Stimulated activated CD8-positive, alpha-beta memory T cell treated with anti-CD3 and anti-CD28 coated beads, Interleukin-2, amount 100 ng/mL, for 48 hours (primary cell): ENCODE results near the gene ACTA2.

Source experiments
- DNase-seq, 2 donors: peaks; one replicate each; pipeline ENCODE4 v3.0.0-alpha.2; 2020; ENCODE audit warnings: low read depth in 2 of 2

The ACTA2 gene

DNA sequence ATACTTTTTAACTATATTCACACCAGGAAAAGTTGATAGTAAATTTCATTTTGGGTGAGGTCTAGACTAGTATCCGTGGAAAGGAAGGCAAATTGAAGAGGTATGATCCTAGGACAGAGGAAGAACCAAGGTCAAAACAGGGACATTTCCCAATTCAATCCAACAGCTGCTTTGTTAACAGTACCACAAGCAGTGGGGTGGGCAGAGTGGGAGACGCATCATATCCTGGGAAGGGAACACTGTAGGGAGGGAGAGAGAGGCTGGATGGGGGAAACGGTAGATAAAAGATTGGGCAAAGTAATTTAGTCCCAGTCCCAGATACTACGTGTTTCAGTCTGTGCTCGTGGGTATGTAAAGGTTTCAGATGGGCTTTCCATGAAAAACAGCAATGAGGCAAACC, 28.9 kb upstream of the ACTA2 start:
- DNase-seq: no peak

DNA sequence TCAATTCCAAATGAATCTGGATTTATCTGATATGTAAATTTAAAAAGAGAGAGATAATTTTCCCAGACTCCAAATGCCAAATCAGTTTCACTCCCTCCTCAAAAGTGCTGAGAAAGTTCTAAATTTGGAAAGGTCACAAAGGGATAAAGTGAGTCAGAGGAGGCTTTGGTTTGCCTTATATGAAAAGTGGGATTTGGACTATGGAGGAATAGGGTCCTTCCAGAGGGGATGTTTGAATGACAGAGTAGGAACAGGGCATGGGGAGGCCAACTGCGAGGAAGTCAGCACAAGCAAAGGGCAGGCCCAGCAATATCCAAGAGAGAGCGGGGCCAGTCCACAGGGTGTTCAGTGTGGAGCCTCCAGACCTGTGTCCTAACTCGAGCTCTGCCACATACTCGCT, 28.2 kb upstream of the ACTA2 start:
- DNase-seq: no peak

DNA sequence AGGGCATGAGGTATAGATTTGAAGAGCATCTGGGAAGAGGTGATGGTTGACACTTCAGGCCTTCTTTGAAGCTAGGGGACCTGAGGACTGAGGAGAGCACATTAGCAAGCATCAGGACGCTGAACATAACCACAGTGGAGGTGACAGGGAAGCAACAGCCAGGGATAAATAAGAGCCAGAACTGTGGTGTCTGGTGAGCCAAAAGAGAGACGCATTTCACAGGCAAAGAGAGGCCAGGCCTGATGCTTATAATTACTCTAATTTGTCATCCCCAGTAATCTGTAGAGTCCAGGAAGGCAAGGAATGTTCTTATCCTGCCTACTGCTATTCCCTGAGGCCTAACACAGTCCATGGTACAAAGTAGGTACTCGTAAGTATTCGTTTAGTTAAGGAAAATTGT, 27.7 kb upstream of the ACTA2 start:
- no peak for DNase-seq

DNA sequence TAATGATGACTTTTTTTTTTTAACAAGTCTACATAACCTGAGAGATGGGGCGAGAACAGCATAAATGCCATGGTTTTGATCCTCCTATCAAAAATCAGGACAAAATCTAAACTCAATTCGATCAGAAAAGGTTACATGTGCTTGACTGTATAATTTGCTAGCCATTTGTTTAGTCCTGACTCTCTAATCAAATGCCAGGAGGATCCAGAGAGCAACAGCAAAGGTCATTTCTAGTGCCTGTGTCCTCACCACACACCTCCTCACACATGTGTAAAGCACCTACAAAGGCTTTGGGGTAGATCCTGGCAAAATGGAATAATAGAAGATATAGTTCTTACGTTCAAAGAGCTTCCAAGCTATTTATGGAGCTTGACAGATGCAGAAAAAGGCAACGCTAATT, 27.0 kb upstream of the ACTA2 start:
- DNase-seq: no peak

DNA sequence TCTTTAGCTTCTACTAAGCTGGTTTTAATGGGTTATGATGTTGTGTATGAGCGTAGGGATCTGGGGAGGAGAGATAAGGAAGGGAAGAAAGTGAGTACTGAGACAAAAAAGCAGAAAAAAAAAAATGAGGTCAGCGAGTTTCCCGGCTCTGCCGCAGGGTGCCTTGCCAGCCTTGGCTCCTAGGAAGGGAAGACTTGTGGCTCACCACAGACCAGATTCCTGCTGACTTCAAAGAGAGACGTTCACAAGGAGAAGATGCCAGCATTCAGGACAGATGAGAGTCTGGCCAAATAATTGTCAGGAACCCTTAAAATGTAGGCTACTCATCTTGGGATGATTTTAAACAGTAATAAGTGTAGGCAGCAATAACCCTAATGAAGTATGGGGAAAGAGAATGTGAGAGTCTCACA, 26.6 kb upstream of the ACTA2 start:
- no peak for DNase-seq

DNA sequence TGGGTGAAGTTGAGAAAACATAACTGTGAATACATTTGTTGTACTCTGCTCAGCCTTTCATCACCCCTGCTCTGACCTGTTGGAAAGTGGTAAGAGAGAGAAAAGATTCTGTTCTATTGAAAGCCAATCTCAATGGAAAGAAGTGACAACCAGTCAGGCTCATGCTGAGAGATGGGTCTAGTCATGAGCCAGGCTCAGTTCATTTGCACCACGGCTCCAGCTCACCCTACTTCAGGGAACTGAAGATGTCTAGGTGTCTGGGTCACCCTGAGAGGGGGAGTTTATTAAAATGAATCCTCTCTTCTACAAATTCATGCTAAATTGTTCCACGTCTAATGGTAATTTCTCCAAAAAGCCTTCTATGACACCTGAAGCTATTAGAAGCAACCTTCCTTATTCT, 25.9 kb upstream of the ACTA2 start:
- DNase-seq: no peak

DNA sequence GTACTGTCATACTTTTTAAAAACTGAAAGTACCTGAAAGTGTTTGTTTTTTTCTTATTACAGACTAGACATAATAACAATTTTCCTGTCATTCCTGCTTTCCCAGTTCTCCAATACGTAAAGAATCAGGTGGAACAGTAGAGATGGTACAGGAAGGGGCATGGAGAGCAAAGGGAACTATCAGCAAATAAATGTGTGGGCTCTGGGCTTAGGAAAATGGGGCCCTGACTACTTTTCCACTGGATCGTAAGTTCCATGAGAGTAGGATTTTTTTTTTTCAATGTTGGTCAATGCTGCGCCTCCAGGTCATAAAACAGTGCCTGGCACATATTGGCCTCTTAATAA, 22.8 kb upstream of the ACTA2 start:
- no peak for DNase-seq

DNA sequence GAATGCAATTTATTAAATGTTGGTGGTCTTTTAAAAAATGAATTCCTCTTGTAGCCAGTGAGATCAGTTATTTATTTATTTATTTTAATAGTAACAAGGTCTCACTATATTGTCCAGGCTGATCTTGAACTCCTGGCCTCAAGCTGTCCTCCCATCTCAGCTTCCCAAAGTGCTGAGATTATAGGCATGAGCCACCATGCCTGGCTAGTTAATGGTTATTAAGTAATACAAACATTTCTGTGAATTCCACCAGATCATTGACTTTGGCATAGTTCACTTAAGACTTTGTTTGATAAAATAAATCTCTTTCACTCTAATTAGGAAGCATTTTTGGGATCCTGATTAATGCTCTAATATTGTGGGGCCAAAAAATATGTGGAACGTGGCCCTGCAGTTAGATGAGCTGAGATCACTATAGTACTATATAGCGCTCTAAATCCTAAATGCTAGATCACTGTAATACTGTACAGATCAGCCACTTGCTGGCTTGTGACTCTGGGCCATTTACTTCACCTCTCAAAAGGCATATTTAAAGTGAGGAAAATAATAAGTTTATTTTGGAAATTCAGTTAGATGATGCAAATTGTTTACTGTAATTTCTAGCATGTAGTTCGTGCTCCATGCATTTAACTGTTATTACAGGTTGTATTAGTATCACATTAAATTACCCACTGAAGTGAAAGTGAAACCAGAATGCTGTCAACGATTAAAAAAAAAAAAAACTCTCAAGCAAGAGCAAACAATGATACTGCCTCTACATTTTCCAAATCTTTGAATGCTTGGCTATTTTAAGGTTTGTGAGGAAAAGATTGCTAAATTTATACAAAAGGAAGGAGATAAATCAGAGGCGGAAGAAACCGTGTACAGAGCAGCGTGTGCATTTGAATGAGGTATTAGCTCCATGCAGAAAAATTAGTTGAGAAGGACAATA, 22.1 kb upstream of the ACTA2 start:
- DNase-seq: no peak

DNA sequence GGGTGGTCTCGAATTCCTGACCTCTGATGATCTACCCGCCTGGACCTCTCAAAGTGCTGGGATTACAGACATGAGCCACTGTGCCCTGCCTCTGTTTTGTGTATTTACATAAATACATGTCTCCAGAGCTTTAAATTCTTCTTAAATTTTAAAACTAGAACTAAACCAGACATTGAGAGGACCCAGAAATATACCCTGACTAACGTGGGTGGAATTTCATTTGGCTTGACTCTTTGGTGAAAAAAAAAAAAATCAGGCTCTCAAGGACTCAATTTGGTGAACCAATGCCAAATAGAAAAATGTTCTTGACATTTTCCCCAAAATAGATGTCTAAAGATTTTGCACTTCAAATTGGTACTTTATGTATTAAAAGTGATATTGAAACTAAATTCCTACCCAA, 21.4 kb upstream of the ACTA2 start:
- no peak for DNase-seq

DNA sequence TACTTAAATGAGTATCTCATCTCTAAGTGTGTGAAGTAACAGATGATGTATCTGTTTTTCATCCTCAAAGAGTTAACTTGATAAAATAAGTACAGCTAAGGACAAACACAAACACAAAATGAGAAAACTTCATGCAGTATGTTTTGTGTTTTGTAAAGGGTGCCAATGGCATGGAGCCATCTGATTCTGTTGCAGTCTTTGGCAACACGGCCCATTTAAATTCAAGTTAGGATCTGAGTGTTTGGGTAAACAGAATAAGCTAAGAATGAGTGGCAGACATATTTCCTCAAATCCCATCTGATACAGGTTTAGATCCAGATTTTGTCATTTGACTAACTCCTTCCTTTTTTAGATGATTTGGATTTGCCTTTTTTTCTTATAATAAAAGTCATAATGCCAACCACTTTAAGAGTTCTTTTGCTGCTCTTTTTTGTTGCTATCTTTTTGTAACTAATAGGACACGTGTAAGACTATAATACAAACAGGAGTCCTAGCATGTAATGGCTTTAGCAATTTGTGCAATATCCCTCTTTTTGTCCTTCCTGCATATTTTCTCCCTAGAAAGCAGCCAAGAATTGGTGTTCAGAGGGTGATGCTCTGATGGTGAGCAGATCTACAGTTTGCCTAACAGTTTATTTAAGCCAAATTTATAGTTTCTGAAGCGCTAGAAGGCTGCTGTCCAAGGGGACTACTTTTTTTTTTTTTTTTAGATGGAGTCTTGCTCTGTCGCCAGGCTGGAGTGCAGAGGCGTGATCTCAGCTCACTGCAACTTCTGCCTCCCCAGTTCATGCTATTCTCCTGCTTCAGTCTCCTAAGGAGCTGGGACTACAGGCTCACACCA, 18.9 kb upstream of the ACTA2 start:
- DNase-seq: no peak

DNA sequence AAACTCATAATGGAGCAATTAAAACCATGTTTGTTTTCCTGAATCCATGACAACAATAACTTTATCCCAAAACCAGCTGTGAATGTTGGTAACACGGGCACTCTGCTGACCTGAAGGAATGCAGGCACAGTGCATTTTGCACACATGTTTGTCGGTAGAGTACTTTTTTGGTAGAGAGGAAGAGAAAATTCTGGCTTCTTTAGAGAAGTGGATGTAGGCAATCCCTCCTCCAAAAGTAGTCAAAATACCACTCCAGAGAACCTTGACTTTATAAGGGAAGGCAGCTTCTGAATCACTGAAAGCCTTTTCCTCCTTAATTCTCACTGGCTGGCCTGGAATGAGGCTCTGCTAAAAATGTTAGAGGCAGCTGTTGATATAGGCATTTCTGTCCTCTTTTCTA, 15.8 kb upstream of the ACTA2 start:
- DNase-seq: no peak

DNA sequence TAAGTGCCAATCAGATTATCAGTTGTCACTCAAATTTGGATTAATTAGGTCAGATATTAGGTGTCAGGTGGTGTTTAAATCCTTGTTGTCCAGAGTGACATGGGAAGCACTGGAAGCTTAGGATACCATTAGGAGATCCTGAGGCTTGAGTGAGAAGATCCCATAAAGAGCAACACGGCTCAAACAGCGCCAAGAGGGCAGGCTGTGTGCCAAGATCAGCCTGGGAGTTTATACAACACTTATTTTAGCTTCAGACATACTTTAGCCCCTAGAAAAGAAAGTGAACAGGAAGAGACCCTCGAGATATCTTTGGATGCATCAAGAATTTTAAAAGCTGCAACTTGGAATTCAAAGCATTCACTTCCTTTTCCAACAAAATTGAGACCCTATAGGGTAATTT, 14.2 kb upstream of the ACTA2 start:
- DNase-seq: no peak

DNA sequence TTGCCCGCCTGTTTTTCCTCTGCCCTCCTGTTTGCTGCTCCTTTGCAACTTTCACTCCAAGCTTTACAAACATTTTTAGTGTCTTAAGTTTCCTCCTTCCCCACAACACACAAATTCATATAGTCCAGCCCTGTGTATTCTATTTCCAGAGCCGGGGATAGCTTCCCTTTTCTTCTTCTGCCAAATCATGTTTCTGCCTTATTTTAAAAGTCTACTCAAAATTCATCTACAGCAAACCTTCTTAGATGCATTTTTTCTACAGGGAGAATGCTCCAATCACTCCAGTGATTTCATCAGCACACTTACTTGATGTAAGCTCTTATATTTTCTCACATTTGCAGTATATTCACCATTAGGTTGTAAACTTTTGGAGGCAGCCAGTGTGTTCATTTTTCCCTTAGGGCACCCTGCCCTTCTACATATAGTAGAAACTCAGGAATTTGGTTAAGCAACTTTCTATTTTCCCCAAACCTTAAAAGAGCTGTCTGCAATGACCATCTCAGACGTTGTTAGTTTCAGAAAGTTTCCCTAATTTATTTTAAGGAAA, 12.4 kb upstream of the ACTA2 start:
- no peak for DNase-seq

DNA sequence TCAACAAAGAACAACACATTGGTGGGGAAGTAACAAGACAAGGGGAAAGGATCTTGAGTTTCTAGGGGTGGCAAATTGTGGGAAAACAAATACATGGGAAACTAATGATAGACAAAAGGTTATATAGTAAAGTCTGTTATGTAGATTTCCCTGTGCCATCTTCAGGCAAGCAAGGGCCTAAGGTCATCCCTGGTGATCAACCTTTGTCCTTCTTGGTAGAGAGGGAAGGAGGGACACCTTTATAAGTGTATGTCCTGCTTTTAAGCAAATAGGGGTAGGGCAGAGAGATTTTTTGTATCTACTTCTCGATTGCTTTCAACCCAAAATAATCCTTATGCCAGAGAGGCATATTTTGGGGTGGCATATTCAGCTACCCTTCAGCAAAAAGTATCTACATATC, 11.8 kb upstream of the ACTA2 start:
- DNase-seq: no peak

DNA sequence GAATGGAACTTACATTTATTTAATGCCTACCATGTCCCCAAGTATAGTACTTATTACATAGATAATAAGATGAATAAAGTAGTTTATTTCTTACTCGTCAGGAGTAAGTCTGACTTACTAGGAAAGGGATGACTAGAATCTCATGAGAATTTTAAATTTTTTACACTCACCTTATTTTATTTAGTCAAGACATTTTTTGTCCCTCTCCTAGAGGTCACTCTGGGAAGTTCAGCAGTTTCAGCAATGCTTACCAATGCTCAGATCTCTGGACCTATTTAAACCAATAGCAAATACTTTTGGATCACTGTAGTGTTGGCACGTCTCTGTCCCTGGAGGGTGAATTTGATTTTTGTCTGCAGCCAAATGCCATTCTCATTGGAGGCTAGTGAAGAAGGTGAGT, 10.7 kb upstream of the ACTA2 start:
- no peak for DNase-seq

DNA sequence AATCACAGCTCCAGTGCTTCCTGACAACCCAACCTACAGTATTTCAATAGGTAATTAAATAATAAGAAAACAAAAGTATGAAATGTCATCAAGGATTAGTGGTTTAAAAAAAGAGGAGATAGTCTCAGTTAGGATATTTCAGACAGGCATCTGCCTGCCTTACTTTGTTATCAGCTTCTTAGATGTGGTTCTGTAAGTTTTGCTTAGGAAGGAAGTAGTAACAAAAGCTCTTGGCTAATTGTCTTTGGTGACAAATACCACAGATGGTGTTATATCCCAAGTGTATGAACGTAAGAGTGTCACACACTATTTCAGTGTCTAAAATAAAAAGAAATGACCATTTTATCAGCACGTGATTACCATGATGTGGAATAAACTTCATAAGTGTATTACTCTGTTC, 9.8 kb upstream of the ACTA2 start:
- DNase-seq: no peak

DNA sequence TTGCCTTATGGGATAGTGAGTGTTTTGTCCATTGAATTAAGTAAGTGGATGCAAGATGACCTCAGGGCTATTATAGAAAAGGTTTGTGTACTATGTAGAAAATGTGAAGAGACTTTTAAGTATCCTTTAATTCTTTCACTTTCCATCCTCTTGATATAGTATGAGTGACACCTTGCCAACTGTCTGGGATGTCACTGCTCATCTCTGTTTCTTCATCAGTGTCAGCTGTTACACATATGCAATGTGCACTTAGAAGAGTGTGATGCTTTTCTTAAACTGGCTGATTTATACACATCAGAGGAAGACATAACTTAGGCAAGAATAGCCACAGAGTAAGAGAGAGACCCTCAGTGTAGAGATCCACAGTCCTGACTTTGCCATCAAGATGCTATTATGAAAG, 8.7 kb upstream of the ACTA2 start:
- no peak for DNase-seq

DNA sequence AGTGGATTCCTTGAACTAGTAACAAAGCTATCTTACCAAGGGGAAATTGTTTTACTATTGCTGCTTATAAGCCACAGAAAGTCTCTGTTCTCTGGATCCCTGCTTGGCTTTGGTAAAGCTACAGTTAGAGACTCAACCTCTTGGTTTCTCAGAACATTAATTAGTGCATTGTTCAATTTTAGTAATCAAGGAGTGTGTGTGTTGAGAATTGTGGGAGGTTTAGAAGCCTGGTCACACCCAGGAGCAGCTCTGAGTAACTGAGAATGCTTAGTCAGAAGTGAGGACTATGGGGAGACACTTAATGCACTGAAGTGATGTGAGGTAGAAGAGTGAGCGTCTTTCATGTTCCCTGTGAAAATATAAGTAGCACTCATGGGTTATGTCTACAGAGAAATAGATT, 8.2 kb upstream of the ACTA2 start:
- no peak for DNase-seq

DNA sequence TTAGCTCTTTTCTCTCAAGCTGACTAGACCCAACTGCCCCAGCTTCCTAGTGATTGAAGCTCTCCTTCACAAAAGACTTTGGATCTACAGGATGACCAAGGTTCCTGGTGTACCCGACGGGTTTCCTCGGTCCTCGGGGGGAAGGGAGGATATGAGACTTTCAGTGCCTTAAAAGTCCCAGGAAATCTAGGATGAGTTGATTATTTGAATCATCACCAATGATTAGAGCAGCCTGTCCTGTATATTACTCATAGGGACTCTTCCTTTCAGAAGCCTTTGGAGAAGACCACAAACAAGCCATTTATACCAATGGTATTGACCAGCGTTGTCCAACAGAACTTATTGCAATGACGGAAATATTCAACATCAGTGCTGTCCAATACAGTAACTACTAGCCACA, 6.1 kb upstream of the ACTA2 start:
- no peak for DNase-seq

DNA sequence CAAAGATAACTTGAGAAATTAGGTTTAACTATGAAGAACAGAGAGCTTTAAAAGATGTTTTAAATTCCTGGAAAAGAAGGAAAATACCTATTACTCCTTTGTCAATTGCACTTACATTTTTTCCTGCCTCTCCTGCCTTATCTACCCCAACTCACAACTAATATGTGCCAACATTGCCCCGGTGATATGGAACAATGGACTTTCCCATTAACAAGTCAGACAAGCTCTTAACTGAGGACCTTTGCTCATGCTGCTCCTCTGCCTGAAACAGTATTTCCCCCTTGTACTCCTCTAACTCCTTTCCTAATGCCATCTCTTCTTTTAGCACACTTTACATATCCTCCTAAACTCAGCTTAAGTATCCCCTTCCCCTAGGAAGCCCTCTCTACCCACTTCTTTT, 4.8 kb upstream of the ACTA2 start:
- no peak for DNase-seq

DNA sequence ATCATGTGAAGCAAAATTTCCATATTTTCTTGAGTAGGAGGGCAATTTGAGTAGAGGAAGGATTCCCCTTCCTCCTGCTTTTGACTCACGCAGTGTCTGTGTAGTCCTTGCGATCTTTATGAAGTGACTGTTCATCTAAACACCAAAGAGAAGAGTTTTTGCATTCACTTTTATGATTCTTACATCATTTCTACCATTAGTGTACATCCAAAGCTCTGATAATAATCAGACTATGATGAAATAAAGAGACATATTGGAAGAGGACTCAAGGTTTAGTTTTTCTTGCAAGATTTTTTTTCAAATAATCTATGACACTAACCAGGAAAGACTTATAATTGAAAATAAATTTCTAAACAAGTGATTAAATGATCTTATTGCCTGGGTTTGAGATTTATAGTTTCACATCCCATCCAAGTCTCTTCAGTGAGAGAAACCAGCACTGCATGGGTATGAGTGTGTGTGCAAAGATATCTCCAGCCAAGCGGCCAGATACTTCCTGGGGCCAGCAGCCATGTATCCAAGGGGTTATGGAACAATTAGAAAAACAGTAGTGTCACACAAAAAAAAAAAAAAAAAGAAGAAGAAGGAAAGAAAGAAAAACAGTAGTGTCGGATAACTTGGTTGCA, 2.0 kb upstream of the ACTA2 start:
- no peak for DNase-seq

DNA sequence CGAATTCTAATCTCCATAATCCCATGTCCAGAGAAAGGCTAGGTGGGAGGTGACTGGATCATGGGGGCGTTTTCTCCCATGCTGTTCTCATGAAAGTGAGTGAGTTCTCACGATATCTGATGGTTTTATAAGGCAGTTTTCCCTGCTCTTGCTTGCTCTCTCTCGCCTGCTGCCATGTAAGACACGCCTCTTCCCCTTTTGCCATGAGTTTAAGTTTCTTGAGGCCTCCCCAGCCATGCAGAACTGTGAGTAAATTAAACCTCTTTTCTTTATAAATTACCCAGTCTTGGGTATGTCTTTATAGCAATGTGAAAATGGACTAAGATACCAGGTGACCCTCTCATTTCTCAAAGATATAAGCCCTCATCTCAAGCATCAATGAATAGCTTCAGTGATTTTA, 1.1 kb upstream of the ACTA2 start:
- DNase-seq: no peak
